ENCODE measurements around the gene TOP1.
A peak's percentile ranks its signal among the peaks of the same experiment; 100 is the strongest.
"Not testable (repeated sequence)": the region's sequence is repeated elsewhere in the genome, so short reads cannot be mapped to it uniquely, and the experiment has no call there.

Gene TOP1

GRCh38 chr20:41126719-41127118 lies 98.1 kb downstream of the TOP1 start:
- no peak for DNase-seq

GRCh38 chr20:41128317-41128716 lies 99.7 kb downstream of the TOP1 start:
- DNase-seq = not testable (repeated sequence)

- DNase-seq = no peak
Measured at GRCh38 chr20:41131594-41132387, 103.2 kb downstream of the TOP1 start.

- not testable (repeated sequence) for DNase-seq
Measured at GRCh38 chr20:41132388-41132775, 103.8 kb downstream of the TOP1 start.

- peak in 1 of 51 donors; percentile 38 for DNase-seq
Measured at GRCh38 chr20:41133709-41134361, 105.2 kb downstream of the TOP1 start.

- DNase-seq = no peak
Measured at GRCh38 chr20:41134362-41135186, 106.0 kb downstream of the TOP1 start.

- DNase-seq = peak in 10 of 51 donors; percentile 8 to 31 (median 20)
Measured at GRCh38 chr20:41135187-41135887, 106.7 kb downstream of the TOP1 start.

GRCh38 chr20:41135888-41136679 lies 107.5 kb downstream of the TOP1 start:
- DNase-seq = no peak

- peak; percentile 48 to 95 (median 86) for DNase-seq
Measured at GRCh38 chr20:41136680-41137613, 108.3 kb downstream of the TOP1 start, which contains the start of gene PLCG1. Gene PLCG1, plus strand, starts transcription at chr20:41137543. Its CDS starts 99 bp downstream, at chr20:41137642.

- DNase-seq = peak in 38 of 51 donors; percentile 31 to 87 (median 60)
Measured at GRCh38 chr20:41137614-41138474, 109.2 kb downstream of the TOP1 start.

GRCh38 chr20:41138475-41139226 lies 110.0 kb downstream of the TOP1 start:
- DNase-seq = peak in 2 of 51 donors; percentile 20 to 40

- DNase-seq = no peak
Measured at GRCh38 chr20:41139227-41140093, 110.8 kb downstream of the TOP1 start.

GRCh38 chr20:41140226-41141133 lies 111.9 kb downstream of the TOP1 start:
- no peak for DNase-seq

GRCh38 chr20:41141153-41141815 lies 112.7 kb downstream of the TOP1 start:
- DNase-seq = peak in 1 of 51 donors; percentile 22

- no peak for DNase-seq
Measured at GRCh38 chr20:41142245-41142644, 113.6 kb downstream of the TOP1 start.

All from hypothalamus (tissue), 51 donors.